ENCODE data around the gene CASP10. TPM values are rescaled to one million over a fixed set of nuclear protein-coding genes. Genes with fewer than 3 reads are reported as not detected.

CASP10 gene
- total and polyA plus RNA-seq, 2 of the 8 experiments (the other 6 are each of a cell fraction or from before 2014, with no cell fraction given): 2.3 to 4.0 TPM

DNA sequence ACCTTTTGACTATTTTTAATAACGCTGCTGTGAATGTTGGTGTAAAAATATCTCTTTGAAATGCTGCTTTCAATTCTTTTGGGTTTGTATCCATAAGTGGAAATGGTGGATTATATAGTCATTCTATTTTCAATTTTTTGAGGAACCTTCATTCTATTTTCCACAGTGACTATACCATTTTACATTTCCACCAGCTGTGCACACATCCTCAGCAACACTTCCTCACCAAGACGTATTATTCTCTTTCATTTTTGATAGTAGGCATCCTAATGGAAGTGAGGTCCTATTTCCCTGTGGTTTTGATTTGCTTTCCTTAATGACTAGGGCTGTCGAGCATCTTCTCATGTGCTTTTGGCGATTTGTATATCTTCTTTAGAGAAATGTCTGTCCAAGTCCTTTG is 14.8 kb downstream of the CASP10 start:
- FAIRE-seq (no peak), DNase-seq (ENCODE audit: low read depth in 1 of 2, low spot score in 2 of 2) (no peak)
- H3K27me3 ChIP-seq (replicated peaks in 1 of 4; ENCODE audit: control insufficient read depth in 3 of 4, extremely low read depth in 1 of 4, insufficient read depth in 3 of 4, low read length in 3 of 4): no peaks in the 10 kb centered on the region
- no peaks in the 10 kb centered on the region for H4K20me1 ChIP-seq (replicated peaks in 1 of 2; ENCODE audit: control insufficient read depth in 1 of 2, insufficient read depth in 2 of 2, low read length in 2 of 2)
- no peak overlapping the region for H4K5ac ChIP-seq (ENCODE audit: insufficient read length, low read depth, low read length)
- no peak overlapping the region for H4K91ac ChIP-seq (replicated peaks; ENCODE audit: insufficient read length, low read length)
- no peaks in the 10 kb centered on the region for H3K9me3 ChIP-seq (ENCODE audit: insufficient read depth in 2 of 2, low read depth in 1 of 2, low read length in 1 of 2)
- no peak overlapping the region for H3K18ac ChIP-seq (ENCODE audit: extremely low read depth, low read length)
- no peak overlapping the region for H2BK15ac ChIP-seq (ENCODE audit: low read length)
- H2AFZ ChIP-seq (ENCODE audit: low read length): no peak overlapping the region
- H3K4me3 ChIP-seq (ENCODE audit: extremely low read depth in 1 of 4, insufficient read depth in 2 of 4, low read depth in 3 of 4, low read length in 4 of 4): no peak overlapping the region
- TF ChIP-seq ZNF274 (IDR thresholded peaks at IDR 0.05; ENCODE audit: borderline replicate concordance, extremely low read depth, low read length) (no peak), TEAD4 (IDR thresholded peaks at IDR 0.05; ENCODE audit: low read depth, low read length) (no peak), NRF1 (IDR thresholded peaks at IDR 0.05; ENCODE audit: low read depth, low read length) (no peak), YY1 (IDR thresholded peaks at IDR 0.05; ENCODE audit: low read depth, low read length) (no peak), POU5F1 (IDR thresholded peaks at IDR 0.05; ENCODE audit: low read depth, low read length) (no peak), TAF1 (IDR thresholded peaks at IDR 0.05; ENCODE audit: low read depth, low read length) (no peak), ASH2L (IDR thresholded peaks at IDR 0.05; ENCODE audit: low read length) (no peak), SP4 (IDR thresholded peaks at IDR 0.05; ENCODE audit: low read length) (no peak)
- TF ChIP-seq, protein P1, sequence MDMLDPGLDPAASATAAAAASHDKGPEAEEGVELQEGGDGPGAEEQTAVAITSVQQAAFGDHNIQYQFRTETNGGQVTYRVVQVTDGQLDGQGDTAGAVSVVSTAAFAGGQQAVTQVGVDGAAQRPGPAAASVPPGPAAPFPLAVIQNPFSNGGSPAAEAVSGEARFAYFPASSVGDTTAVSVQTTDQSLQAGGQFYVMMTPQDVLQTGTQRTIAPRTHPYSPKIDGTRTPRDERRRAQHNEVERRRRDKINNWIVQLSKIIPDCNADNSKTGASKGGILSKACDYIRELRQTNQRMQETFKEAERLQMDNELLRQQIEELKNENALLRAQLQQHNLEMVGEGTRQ (IDR thresholded peaks at IDR 0.05; ENCODE audit: low read length): no peak
- TF ChIP-seq, protein P2, sequence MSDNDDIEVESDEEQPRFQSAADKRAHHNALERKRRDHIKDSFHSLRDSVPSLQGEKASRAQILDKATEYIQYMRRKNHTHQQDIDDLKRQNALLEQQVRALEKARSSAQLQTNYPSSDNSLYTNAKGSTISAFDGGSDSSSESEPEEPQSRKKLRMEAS (IDR thresholded peaks at IDR 0.05): no peak
- TF ChIP-seq, protein P3, sequence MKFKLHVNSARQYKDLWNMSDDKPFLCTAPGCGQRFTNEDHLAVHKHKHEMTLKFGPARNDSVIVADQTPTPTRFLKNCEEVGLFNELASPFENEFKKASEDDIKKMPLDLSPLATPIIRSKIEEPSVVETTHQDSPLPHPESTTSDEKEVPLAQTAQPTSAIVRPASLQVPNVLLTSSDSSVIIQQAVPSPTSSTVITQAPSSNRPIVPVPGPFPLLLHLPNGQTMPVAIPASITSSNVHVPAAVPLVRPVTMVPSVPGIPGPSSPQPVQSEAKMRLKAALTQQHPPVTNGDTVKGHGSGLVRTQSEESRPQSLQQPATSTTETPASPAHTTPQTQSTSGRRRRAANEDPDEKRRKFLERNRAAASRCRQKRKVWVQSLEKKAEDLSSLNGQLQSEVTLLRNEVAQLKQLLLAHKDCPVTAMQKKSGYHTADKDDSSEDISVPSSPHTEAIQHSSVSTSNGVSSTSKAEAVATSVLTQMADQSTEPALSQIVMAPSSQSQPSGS (IDR thresholded peaks at IDR 0.05; ENCODE audit: low read length): no peak
- H3K23me2 ChIP-seq (ENCODE audit: low read depth, low read length): no peaks in the 10 kb centered on the region; the same call in 1 of the 2 replicates
- WGBS, 2 experiments (ENCODE audit: extremely low coverage in 1 of 2, insufficient coverage in 1 of 2, insufficient read length in 1 of 2, insufficient replicate concordance in 2 of 2, low coverage in 1 of 2, low lambda C conversion rate in 2 of 2, missing lambda C conversion rate in 1 of 2): 93% methylated on average over 4 of the region's 4 CpGs; no CpG with 5 or more reads in 1 of the 2 experiments
- no peak overlapping the region for H2BK120ac ChIP-seq (replicated peaks; ENCODE audit: low read depth, low read length)
- H2BK5ac ChIP-seq (ENCODE audit: low read depth, low read length): no peak overlapping the region
- no peaks in the 10 kb centered on the region for H3K79me2 ChIP-seq (ENCODE audit: control insufficient read depth in 1 of 2, insufficient read depth in 2 of 2, low read length in 2 of 2)
- no peaks in the 10 kb centered on the region for H3K36me3 ChIP-seq (ENCODE audit: control insufficient read depth in 2 of 4, insufficient read depth in 4 of 4, low read length in 3 of 4)
- H4K8ac ChIP-seq (ENCODE audit: extremely low read depth, insufficient read depth, low read length): no peak overlapping the region
- H2AK5ac ChIP-seq (ENCODE audit: low read depth, low read length): no peak overlapping the region
- H2BK12ac ChIP-seq (ENCODE audit: low read depth, low read length): no peak overlapping the region
- no peak overlapping the region for H3K23ac ChIP-seq (ENCODE audit: insufficient read length)
- H3K4me1 ChIP-seq (replicated peaks in 1 of 4; ENCODE audit: control insufficient read depth in 3 of 4, insufficient read depth in 4 of 4, low read length in 3 of 4): no peaks in the 10 kb centered on the region; a peak in 1 of 7 replicates
- no peak overlapping the region for H3K9ac ChIP-seq (replicated peaks in 1 of 4; ENCODE audit: extremely low read depth in 1 of 4, low read depth in 3 of 4, low read length in 3 of 4)
- no peak overlapping the region for H3K14ac ChIP-seq (ENCODE audit: insufficient read length)
- no peak overlapping the region for H3K4me2 ChIP-seq (ENCODE audit: insufficient read depth in 1 of 2, low read depth in 2 of 2, low read length in 2 of 2)
- ChIA-PET CTCF (ENCODE audit: partially characterized antibody) (no interaction called here), POLR2A (ENCODE audit: partially characterized antibody) (no interaction called here)
- H2BK20ac ChIP-seq (ENCODE audit: low read length): no peak overlapping the region
- no peak overlapping the region for H3K27ac ChIP-seq (ENCODE audit: low read depth, low read length)
- H3K79me1 ChIP-seq (ENCODE audit: low read depth, low read length): no peaks in the 10 kb centered on the region
- no peak overlapping the region for H3K56ac ChIP-seq (replicated peaks; ENCODE audit: insufficient read length, low read depth, low read length)
- no peak overlapping the region for H3K4ac ChIP-seq (replicated peaks; ENCODE audit: insufficient read length, low read depth, low read length)

All from H1 (cell line).